Muscle layer of colon (tissue), 2 donors: ENCODE results near the gene IL1R2.
"Not testable (repeated sequence)": the region's sequence is repeated elsewhere in the genome, so short reads cannot be mapped to it uniquely, and the experiment has no call there.

Source experiments
- H3K27ac ChIP-seq: one replicate; pipeline ENCODE4 v1.7.0; 2013; ENCODE audit warnings: low read depth, mild to moderate bottlenecking, low read length, moderate library complexity
- H3K27me3 ChIP-seq, 2 donors: one replicate each; pipeline ENCODE4 v1.7.0; 2013; ENCODE audit warnings: low read length in 2 of 2, mild to moderate bottlenecking in 2 of 2; ENCODE audit not compliant: insufficient read depth in 2 of 2, control insufficient read depth in 1 of 2
- H3K36me3 ChIP-seq: one replicate; pipeline ENCODE4 v1.7.0; 2013; ENCODE audit warnings: mild to moderate bottlenecking, low read length; ENCODE audit not compliant: insufficient read depth
- H3K4me1 ChIP-seq: one replicate; pipeline ENCODE4 v1.7.0; 2013; ENCODE audit warnings: mild to moderate bottlenecking, low read length; ENCODE audit not compliant: insufficient read depth
- H3K4me3 ChIP-seq, 2 donors: one replicate each; pipeline ENCODE4 v1.7.0; 2013; ENCODE audit warnings: low read length in 2 of 2, low read depth in 1 of 2, mild to moderate bottlenecking in 1 of 2, moderate library complexity in 1 of 2
- H3K9ac ChIP-seq: one replicate; pipeline ENCODE4 v1.7.0; 2013; ENCODE audit warnings: low read length
- H3K9me3 ChIP-seq: one replicate; pipeline ENCODE4 v1.7.0; 2013; ENCODE audit warnings: mild to moderate bottlenecking, low read length
- donor health status: abdominal sarcoma.
- donor health status: Adenocarcinoma of cecum.

The IL1R2 gene

GRCh38 chr2:102060792-102061191 lies 69.0 kb downstream of the IL1R2 start:
- Histone ChIP-seq H3K4me3 (no peak overlapping the region), H3K36me3 (no peaks in the 10 kb centered on the region), H3K9ac (no peak overlapping the region), H3K9me3 (no peaks in the 10 kb centered on the region), H3K27ac (no peak overlapping the region), H3K27me3 (no peaks in the 10 kb centered on the region), H3K4me1 (peaks cover 45% of the 10 kb centered on the region)

GRCh38 chr2:102061286-102061699 lies 69.5 kb downstream of the IL1R2 start:
- Histone ChIP-seq H3K9me3 (no peaks in the 10 kb centered on the region), H3K36me3 (no peaks in the 10 kb centered on the region), H3K4me1 (peaks cover 45% of the 10 kb centered on the region), H3K9ac (no peak overlapping the region), H3K27ac (peak overlapping the region; percentile 31), H3K27me3 (no peaks in the 10 kb centered on the region), H3K4me3 (no peak overlapping the region)

- peak overlapping the region; percentile 78 for H3K27ac ChIP-seq
- no peaks in the 10 kb centered on the region for H3K27me3 ChIP-seq
- H3K9me3 ChIP-seq = no peaks in the 10 kb centered on the region
- H3K36me3 ChIP-seq = no peaks in the 10 kb centered on the region
- H3K4me1 ChIP-seq = peaks cover 45% of the 10 kb centered on the region
- H3K4me3 ChIP-seq = no peak overlapping the region
- H3K9ac ChIP-seq = no peak overlapping the region
Measured at GRCh38 chr2:102061962-102062795, 70.4 kb downstream of the IL1R2 start.

- Histone ChIP-seq H3K9me3 (no peaks in the 10 kb centered on the region), H3K4me3 (no peak overlapping the region), H3K36me3 (no peaks in the 10 kb centered on the region), H3K4me1 (peaks cover 45% of the 10 kb centered on the region), H3K27ac (peak overlapping the region; percentile 78), H3K27me3 (no peaks in the 10 kb centered on the region), H3K9ac (no peak overlapping the region)
Measured at GRCh38 chr2:102062802-102063201, 71.0 kb downstream of the IL1R2 start.

- H3K36me3 ChIP-seq = no peaks in the 10 kb centered on the region
- H3K4me1 ChIP-seq = peaks cover 45% of the 10 kb centered on the region
- peak overlapping the region; percentile 78 for H3K27ac ChIP-seq
- no peaks in the 10 kb centered on the region for H3K9me3 ChIP-seq
- no peaks in the 10 kb centered on the region for H3K27me3 ChIP-seq
- no peak overlapping the region for H3K4me3 ChIP-seq
- H3K9ac ChIP-seq = peak overlapping the region; percentile 66
Measured at GRCh38 chr2:102063487-102063911, 71.7 kb downstream of the IL1R2 start.

- Histone ChIP-seq H3K36me3 (no peaks in the 10 kb centered on the region), H3K27ac (peak overlapping the region; percentile 78), H3K4me1 (peaks cover 46% of the 10 kb centered on the region), H3K4me3 (peak overlapping the region; percentile 14 to 34), H3K9ac (peak overlapping the region; percentile 66), H3K9me3 (no peaks in the 10 kb centered on the region), H3K27me3 (no peaks in the 10 kb centered on the region)
Measured at GRCh38 chr2:102063941-102064678, 72.3 kb downstream of the IL1R2 start.

GRCh38 chr2:102064679-102065674 lies 73.2 kb downstream of the IL1R2 start:
- H3K9me3 ChIP-seq = no peaks in the 10 kb centered on the region
- peak overlapping the region; percentile 51 for H3K9ac ChIP-seq
- H3K36me3 ChIP-seq = no peaks in the 10 kb centered on the region
- H3K4me3 ChIP-seq = peak overlapping the region; percentile 17 to 34
- H3K27ac ChIP-seq = peak overlapping the region; percentile 78
- H3K27me3 ChIP-seq = no peaks in the 10 kb centered on the region
- peaks cover 55% of the 10 kb centered on the region for H3K4me1 ChIP-seq

GRCh38 chr2:102065675-102066252 lies 74.0 kb downstream of the IL1R2 start:
- Histone ChIP-seq H3K27me3 (no peaks in the 10 kb centered on the region), H3K4me3 (peak overlapping the region in 1 of 2 donors; percentile 17), H3K4me1 (peaks cover 62% of the 10 kb centered on the region), H3K9me3 (no peaks in the 10 kb centered on the region), H3K9ac (peak overlapping the region; percentile 51), H3K36me3 (no peaks in the 10 kb centered on the region), H3K27ac (peak overlapping the region; percentile 78)

- Histone ChIP-seq H3K36me3 (no peaks in the 10 kb centered on the region), H3K9me3 (no peaks in the 10 kb centered on the region), H3K27ac (peak overlapping the region; percentile 78), H3K4me1 (peaks cover 58% of the 10 kb centered on the region), H3K9ac (no peak overlapping the region), H3K27me3 (no peaks in the 10 kb centered on the region), H3K4me3 (no peak overlapping the region)
Measured at GRCh38 chr2:102066554-102066953, 74.8 kb downstream of the IL1R2 start.

GRCh38 chr2:102068126-102068525 lies 76.4 kb downstream of the IL1R2 start:
- not testable (repeated sequence) for H3K36me3 ChIP-seq, H3K4me3 ChIP-seq, H3K27me3 ChIP-seq, H3K9ac ChIP-seq, H3K27ac ChIP-seq, H3K9me3 ChIP-seq
- H3K4me1 ChIP-seq = peaks cover 45% of the 10 kb centered on the region
